Thyroid gland (tissue), 4 donors: ENCODE results near the gene PRKCG.

Experiments
- POLR2A ChIP-seq, 2 donors: fragments of 450-650 bp; IDR thresholded peaks; one replicate each; pipeline ENCODE4 v1.6.1; 2017; ENCODE audit warnings: antibody characterized with exemption in 2 of 2, mild to moderate bottlenecking in 2 of 2, moderate library complexity in 1 of 2
- TF ChIP-seq, protein P1 (sequence below), 6 experiments: fragments of 200-600 bp in 3 of 6; fragments of 450-650 bp in 3 of 6; sonication (generic) in 3 of 6; IDR thresholded peaks; one replicate each; pipeline ENCODE4 v1.5.1; 2016 to 2019; ENCODE audit warnings: antibody characterized with exemption in 6 of 6, mild to moderate bottlenecking in 2 of 6, inconsistent platforms in 1 of 6, moderate library complexity in 1 of 6

DNA sequence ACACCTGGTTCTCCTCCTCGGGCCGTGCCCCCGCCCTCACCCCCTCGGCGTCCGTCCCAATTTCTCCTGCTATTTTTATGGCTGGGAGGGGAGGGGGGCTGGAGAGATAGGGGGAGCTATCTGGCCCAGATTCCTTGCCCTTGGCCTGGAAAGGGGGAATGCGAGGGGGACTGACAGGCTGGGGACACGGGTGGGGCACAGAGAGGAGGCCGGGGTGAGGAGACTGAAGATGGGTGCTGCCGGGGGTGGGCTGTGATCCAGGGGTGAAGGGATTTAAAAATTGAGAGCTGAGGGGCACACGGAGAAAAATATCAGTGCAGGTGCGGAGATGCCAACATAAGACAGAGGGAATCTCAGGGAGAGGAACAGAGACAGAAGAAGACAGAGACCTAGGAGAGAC lies 2.3 kb downstream of the PRKCG start:
- TF ChIP-seq, protein P1, sequence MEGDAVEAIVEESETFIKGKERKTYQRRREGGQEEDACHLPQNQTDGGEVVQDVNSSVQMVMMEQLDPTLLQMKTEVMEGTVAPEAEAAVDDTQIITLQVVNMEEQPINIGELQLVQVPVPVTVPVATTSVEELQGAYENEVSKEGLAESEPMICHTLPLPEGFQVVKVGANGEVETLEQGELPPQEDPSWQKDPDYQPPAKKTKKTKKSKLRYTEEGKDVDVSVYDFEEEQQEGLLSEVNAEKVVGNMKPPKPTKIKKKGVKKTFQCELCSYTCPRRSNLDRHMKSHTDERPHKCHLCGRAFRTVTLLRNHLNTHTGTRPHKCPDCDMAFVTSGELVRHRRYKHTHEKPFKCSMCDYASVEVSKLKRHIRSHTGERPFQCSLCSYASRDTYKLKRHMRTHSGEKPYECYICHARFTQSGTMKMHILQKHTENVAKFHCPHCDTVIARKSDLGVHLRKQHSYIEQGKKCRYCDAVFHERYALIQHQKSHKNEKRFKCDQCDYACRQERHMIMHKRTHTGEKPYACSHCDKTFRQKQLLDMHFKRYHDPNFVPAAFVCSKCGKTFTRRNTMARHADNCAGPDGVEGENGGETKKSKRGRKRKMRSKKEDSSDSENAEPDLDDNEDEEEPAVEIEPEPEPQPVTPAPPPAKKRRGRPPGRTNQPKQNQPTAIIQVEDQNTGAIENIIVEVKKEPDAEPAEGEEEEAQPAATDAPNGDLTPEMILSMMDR (IDR thresholded peaks at IDR 0.05) = no peak
- TF ChIP-seq POLR2A (IDR thresholded peaks at IDR 0.05) = no peak
